ENCODE data around the gene TRAF3. TPM values are rescaled to one million over a fixed set of nuclear protein-coding genes. Genes with fewer than 3 reads are reported as not detected.
"Not testable (repeated sequence)": the region's sequence is repeated elsewhere in the genome, so short reads cannot be mapped to it uniquely, and the experiment has no call there.

The TRAF3 gene
- total RNA-seq, 1 donor from 2014 or later = 26.3 TPM

- Mint-ChIP-seq H3K27ac (no peak overlapping the region), H3K4me1 (ENCODE audit: low read depth) (peaks cover 2% of the 10 kb centered on the region), H3K4me3 (ENCODE audit: low read depth) (no peak overlapping the region), H3K27me3 (no peaks in the 10 kb centered on the region), H3K9me3 (ENCODE audit: low read depth) (no peaks in the 10 kb centered on the region), H3K36me3 (ENCODE audit: insufficient read depth) (peaks cover 9% of the 10 kb centered on the region)
- no peak for TF ChIP-seq CTCF (IDR thresholded peaks at IDR 0.05; ENCODE audit: unreplicated experiment)
- DNase-seq (ENCODE audit: low spot score, unreplicated experiment) = no peak
Measured at GRCh38 chr14:102892651-102893050, 115.4 kb downstream of the TRAF3 start.

- no peaks in the 10 kb centered on the region for H3K27me3 Mint-ChIP-seq
- H3K27ac Mint-ChIP-seq = no peak overlapping the region
- H3K4me3 Mint-ChIP-seq (ENCODE audit: low read depth) = no peak overlapping the region
- peaks cover 8% of the 10 kb centered on the region for H3K36me3 Mint-ChIP-seq (ENCODE audit: insufficient read depth)
- peaks cover 2% of the 10 kb centered on the region for H3K4me1 Mint-ChIP-seq (ENCODE audit: low read depth)
- no peak for DNase-seq (ENCODE audit: low spot score, unreplicated experiment)
- no peak for TF ChIP-seq CTCF (IDR thresholded peaks at IDR 0.05; ENCODE audit: unreplicated experiment)
- no peaks in the 10 kb centered on the region for H3K9me3 Mint-ChIP-seq (ENCODE audit: low read depth)
Measured at GRCh38 chr14:102893452-102893851, 116.2 kb downstream of the TRAF3 start.

- not testable (repeated sequence) for H3K9me3 Mint-ChIP-seq (ENCODE audit: low read depth); H3K4me3 Mint-ChIP-seq (ENCODE audit: low read depth); H3K27ac Mint-ChIP-seq; H3K4me1 Mint-ChIP-seq (ENCODE audit: low read depth); H3K36me3 Mint-ChIP-seq (ENCODE audit: insufficient read depth); H3K27me3 Mint-ChIP-seq; DNase-seq (ENCODE audit: low spot score, unreplicated experiment)
Measured at GRCh38 chr14:102896735-102897134, 119.5 kb downstream of the TRAF3 start.

DNA sequence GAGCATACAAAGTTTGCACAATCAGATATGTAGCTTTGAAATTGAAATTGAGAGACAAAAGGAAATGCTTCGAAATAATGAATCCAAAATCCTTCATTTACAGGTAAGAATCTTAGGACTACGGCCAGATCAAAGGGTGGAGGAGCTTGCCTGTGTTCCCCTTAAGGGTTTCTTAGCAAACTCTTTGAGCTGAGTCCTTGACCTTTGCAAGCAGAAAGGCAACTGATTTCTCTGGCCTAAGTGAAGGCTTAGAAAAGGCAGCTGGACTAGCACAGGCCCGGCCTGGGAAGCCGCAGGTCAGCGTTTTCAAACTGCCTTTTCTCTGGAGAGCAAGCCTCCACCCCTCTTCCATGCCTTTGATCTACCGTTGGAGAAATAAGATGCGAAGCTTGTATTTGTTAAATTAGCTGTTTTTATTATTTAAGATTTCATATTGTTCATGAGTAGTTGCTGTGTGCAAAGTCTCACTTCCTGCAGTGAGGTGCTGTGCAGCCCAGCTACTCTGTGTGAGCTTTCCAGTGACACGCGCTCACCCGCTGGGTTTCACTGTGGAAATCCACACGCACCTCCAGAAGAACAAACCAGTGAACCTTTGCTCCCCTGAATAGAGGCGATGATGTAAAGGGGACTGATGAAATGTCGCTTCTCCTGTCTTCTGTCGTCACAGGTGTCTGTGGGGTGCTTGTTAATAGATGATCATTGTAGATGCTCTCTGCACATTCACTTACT is 120.2 kb downstream of the TRAF3 start:
- peaks cover 9% of the 10 kb centered on the region for H3K36me3 Mint-ChIP-seq (ENCODE audit: insufficient read depth)
- H3K27ac Mint-ChIP-seq = no peak overlapping the region
- no peak overlapping the region for H3K4me3 Mint-ChIP-seq (ENCODE audit: low read depth)
- TF ChIP-seq CTCF (IDR thresholded peaks at IDR 0.05; ENCODE audit: unreplicated experiment) = no peak
- H3K9me3 Mint-ChIP-seq (ENCODE audit: low read depth) = no peaks in the 10 kb centered on the region
- DNase-seq (ENCODE audit: low spot score, unreplicated experiment) = no peak
- no peaks in the 10 kb centered on the region for H3K27me3 Mint-ChIP-seq
- no peaks in the 10 kb centered on the region for H3K4me1 Mint-ChIP-seq (ENCODE audit: low read depth)

- DNase-seq (ENCODE audit: low spot score, unreplicated experiment) = no peak
- no peak for TF ChIP-seq CTCF (IDR thresholded peaks at IDR 0.05; ENCODE audit: unreplicated experiment)
- no peaks in the 10 kb centered on the region for H3K27me3 Mint-ChIP-seq
- peaks cover 10% of the 10 kb centered on the region for H3K36me3 Mint-ChIP-seq (ENCODE audit: insufficient read depth)
- H3K4me1 Mint-ChIP-seq (ENCODE audit: low read depth) = no peaks in the 10 kb centered on the region
- no peak overlapping the region for H3K4me3 Mint-ChIP-seq (ENCODE audit: low read depth)
- H3K9me3 Mint-ChIP-seq (ENCODE audit: low read depth) = no peaks in the 10 kb centered on the region
- no peak overlapping the region for H3K27ac Mint-ChIP-seq
Measured at GRCh38 chr14:102898298-102898697, 121.0 kb downstream of the TRAF3 start.
